GM18873 (cell line): ENCODE measurements around the gene C11orf98.
A peak's percentile ranks its signal among the peaks of the same experiment; 100 is the strongest.
"Not testable (repeated sequence)": the region's sequence is repeated elsewhere in the genome, so short reads cannot be mapped to it uniquely, and the experiment has no call there.

ENCODE experiments used
- ATAC-seq: cut with Tn5 transposase; IDR thresholded peaks from one replicate; pipeline ENCODE4 v1.9.1; 2021; ENCODE audit warnings: mild to moderate bottlenecking, moderate library complexity, moderate number of reproducible peaks; ENCODE audit not compliant: unreplicated experiment, low FRiP score

Gene C11orf98

DNA sequence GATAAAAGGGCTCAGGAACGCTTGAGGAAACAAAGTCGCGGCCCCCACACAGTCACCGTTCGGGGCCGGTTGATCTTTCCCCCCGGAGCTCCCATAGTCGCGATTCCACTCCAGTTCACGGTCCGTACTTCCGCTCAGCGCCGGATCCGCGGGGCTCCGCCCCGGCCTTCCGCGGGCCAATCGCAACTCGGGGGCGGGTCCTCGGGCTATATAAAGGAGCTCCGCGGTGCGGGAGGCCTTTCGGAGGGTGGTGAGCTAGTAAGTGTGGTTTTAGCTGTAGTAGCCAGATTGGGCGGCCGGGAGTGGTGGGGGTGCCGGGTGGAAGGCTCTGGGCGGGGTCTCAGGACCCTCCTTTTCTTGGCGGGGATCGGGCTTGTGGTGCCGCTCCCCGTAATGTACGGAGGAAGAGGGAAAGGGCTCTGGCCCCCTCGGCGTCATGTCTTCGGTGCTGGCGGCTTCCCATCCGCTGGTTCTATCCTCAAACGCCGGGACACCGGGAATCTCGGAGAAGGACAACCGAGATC is at the start of gene C11orf98, which contains the start of gene CSKMT:
Gene C11orf98, minus strand, starts transcription at position 136 of the 524 bp plus-strand sequence. Its CDS starts 41 bp downstream, at position 95.
Gene CSKMT, plus strand, starts transcription at position 238 of the 524 bp plus-strand sequence. CDS start 568 bp downstream, outside the sequence.
- peak; percentile 57 for ATAC-seq

DNA sequence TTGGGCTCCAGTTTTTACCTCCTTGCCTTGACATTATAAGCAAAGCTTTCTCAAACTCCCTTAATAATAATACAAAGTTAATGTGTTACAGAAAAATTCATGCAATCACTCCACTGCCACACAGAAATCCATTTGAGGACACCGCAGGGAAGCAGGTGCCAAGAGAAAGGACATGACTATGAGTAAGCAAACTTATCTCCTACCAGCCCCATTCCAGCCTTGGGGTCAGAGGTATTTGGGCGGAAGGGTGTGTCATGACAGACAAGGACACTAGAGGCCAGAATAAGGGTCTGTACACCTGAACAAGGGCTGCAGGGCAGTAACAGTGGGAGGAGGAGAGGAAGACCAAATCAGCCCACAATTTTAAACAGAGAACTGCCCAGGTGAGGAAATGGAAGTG is 48.3 kb upstream of the C11orf98 start:
- ATAC-seq, result no peak

DNA sequence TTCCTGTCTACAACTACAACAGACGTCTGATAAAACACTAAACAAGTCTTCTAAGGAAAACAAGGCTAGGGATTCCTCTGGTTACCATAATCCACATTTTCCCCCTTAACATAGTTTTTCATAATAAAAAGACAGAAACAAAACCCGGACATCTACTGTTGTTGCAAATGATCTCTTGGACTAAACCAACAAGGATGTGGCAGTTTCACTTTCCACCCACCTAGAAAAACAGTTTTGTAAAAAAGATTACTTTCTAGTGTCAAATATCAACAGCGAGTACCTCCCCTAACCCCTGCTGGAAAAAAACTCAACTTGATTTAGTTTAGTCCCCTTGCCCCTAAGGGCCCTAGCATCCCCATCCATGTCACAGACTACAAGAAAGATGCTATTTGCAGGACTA is 47.9 kb upstream of the C11orf98 start:
- ATAC-seq, result no peak

DNA sequence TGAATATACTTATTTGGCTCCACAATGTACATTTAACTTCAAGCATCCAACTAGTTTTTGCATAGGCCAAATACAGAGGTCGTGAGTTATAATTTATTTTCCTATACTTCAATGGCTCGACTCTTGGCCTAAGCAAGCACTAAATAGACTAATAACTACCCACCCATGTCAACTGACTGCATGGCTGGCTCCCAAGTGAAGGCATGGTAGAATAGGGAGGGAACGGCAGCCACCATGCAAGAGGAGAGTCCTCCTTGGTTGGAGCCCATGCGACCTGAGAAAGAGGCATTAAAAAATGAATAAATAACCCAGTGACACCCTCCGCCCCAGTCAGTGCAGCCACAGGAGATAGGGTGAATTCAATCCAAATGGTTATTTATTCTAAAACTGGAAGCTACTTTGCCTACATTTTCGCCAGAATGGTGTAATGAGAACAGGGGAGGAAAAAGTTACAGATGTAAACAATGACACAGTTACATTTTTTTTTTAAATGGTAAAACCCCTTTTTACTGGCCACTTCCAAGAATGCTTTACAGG is 47.3 kb upstream of the C11orf98 start:
- ATAC-seq, result no peak

DNA sequence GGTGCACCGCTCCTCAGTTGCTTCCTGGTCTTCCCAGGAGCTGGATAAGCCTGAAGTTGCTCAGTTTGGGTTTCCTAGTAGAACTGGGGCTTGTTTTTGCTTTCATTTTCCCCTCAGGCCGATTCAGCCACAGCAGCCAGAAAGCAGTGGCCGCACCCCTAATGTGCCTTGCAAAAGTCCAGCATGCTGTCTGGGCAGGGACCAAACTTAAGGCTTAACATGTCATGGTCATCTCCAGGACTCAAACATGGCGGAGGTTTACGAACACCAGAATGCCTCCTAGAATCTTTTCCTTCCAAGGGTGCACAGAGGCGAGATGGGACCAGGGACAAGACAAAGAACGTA is 45.0 kb upstream of the C11orf98 start:
- ATAC-seq, result no peak

DNA sequence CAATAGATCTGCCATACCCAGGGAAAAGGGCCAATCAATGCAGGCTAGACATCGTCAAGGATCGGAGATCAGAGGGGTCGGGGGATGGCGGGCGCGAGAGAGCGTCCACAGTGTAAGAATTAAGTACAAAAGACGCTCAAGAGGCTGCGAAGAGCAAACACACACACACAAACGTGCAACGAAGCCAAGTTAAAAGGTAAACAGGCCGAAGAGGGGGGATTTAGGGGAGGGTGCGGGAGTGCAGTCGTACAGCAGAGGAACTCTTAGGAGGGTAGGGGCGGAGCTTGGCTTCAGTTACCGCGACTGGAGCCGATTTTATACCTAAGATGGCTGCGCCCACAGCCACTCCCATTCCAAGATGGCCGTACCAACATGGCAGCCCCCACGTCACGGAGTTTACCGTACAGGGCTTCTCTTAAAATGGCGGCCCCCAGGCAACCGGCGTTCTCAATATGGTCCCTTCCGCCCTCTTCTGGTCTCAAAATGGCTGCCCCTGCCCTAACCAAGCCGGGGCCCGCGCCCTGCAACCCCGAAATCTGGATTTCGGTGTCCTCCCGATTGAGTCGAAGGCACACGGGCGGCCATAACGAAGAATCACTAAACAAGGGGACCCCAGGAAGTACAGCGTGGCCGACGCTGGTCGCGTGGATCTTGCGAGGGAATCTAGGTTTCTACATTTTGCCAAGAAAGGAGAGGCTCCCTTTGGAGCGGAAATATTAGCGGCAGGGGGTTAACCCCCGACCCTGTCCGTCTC is 44.4 kb upstream of the C11orf98 start:
- ATAC-seq, result peak; percentile 65

DNA sequence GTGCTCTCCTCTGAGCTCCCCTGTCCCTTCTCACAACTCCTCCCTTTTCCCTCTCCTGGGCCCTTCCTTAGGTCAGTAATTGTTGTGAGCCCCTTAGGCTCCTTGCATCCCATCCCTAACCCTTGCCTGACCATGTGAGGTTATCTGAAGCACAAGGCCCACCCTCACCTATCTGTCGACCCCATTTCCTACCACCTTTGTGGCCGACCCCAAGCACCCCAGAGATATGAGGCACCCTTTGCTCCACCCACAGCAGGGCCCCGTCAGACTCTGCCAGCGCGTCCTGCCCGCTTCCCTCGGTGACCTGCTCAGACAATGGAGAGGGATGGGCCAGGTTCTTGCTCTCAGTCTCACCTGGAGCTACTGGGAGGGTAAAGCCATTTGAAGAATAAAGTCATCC is 43.8 kb upstream of the C11orf98 start:
- ATAC-seq, result no peak

DNA sequence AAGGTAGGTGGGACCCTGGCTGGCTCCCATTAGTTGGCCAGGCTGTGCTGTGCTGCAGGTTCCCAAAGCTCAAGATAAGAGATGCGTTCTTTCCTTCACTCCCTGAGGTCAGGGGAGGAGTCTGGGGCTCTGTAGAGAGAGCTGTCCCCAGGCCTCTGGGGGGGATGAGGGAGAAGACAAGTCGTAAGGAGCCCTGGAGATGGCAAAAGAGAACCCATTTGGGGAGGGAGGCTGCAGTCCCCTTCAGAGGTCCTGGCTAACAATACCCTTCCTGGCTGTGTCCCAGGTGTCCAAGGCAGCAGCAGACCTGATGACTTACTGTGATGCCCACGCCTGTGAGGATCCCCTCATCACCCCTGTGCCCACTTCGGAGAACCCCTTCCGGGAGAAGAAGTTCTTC is 43.4 kb upstream of the C11orf98 start:
- no peak for ATAC-seq

DNA sequence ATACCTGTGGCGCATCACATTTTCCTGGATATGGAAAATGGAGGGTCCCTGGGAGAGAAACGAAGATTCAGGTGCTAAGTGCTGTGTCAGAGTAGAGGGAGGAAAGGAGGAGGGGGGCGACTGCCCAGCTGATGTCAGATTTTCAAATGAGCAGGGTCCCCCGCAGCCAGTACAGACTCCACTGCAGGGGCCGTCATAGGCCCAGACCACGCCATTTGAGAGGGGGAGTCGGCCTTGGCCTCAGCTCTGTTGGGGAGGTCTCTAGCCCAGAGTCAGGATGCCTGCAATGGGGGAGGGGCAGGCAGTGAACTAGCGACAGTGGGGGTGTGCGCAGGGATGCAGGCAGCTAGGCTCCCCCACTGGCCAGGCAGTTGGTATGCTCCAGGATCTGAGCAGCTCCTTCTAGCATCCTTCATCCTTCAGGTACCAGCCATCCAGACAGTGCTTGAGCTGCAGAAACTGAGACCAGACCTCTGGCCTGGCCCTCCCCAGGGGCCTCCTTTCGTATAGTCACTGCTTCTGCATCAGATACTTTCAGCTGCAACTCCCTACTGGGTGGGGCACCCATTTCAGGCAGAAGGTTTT is 42.4 kb upstream of the C11orf98 start, which contains the start of the genes BSCL2 and GNG3:
Gene BSCL2, minus strand, starts transcription at position 148 of the 585 bp plus-strand sequence. CDS start 229 bp downstream, outside the sequence.
Gene GNG3, plus strand, starts transcription at position 400 of the 585 bp plus-strand sequence. CDS start 620 bp downstream, outside the sequence.
- no peak for ATAC-seq

DNA sequence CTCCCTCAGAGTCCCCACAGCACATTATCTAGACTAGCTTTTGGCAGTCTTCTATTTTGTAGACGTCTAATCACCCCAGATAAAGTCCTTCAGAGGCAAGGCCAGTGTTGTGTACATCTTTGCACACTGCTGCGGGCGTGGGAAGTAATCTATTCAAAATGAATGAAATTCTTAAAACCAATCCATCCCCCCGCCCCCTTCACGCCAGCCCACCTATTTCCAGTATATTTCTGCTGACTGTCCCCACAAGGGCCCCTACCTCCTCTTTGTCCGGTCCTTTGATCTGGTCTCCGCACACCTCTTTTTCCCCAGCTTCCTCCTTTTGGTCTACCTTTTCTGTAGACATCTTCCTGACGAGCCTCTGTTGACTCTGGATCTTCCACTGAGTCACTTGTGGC is 41.8 kb upstream of the C11orf98 start:
- no peak for ATAC-seq

DNA sequence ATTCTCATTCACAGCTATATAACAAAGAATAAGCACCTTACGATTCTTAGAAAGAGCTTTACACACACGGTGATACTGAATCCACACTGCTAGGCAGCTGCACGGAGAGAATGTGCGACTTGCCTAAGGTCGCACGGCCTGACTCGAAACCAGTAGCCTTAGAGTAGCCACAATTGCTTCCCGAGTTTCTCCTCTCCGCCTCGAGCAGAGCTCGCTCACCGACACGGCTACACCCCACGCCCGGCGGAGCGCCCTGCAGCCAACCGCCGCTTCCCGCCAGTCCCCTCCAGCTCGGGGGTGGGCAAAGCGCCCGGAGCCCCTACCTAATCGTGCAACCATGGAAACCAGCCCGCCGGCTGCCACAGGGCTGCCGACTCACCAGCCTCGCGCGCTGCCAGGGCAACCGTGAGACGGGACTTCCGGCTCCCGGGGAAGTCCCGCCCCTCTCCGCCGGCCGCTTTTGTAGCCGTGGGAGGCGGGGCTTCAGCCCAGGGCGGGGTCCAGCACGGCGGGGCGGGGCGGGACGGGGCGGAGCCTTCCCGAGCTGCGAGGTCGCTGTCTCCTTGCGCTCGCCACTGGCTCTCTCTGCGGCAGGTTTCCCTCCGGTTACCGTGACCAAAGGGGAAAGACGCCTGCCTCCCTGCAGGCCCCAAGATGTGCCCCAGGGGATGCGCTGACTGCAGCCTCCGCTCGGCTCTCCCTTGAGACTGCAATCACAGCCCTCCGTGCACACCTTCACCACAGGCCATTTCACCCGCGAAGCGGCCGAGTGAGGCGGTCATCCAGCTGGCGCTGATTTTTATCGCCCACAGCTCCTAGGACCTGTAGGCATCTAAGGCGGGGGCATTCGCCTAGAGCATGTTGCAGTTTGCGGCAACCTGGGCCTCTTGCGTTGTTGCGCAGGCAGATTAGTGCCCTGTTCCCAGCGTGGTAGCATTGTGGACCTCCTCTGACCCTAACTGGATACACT is 41.2 kb upstream of the C11orf98 start:
- ATAC-seq, result peak; percentile 37

DNA sequence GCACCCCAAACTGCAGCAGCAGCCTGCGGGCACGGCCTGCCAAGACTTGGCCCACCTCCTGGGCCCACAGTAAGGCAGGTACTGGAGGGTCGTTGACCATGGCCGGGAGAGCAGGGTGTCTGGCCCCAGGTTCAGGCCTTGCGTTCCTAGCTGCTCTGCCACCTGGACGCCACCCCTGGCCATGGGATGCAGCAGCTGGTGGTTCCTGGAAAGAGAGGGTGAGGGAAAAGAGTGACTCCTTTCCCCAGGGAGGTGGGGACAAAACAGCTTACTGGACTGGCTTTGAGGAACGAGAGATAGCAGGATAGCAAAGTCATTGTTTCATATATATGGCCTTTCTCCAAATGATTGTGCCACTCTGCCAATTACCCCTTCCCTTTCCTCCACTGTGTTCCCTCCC is 40.4 kb upstream of the C11orf98 start:
- ATAC-seq, result no peak

DNA sequence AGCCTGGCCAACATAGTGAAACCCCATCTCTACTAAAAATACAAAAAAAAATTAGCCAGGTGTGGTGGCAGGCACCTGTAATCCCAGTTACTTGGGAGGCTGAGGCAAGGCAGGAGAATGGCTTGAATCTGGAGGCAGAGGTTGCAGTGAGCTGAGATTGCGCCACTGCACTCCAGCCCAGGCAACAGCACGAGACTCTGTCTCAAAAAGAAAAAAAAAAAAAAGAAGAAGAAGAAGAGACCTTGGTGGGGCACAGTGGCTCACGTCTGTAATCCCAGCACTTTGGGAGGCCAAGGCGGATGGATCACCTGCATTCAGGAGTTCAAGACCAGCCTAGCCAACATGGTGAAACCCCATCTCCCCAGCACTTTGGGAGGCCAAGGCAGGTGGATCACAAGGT is 38.9 kb upstream of the C11orf98 start:
- ATAC-seq, result not testable (repeated sequence)

DNA sequence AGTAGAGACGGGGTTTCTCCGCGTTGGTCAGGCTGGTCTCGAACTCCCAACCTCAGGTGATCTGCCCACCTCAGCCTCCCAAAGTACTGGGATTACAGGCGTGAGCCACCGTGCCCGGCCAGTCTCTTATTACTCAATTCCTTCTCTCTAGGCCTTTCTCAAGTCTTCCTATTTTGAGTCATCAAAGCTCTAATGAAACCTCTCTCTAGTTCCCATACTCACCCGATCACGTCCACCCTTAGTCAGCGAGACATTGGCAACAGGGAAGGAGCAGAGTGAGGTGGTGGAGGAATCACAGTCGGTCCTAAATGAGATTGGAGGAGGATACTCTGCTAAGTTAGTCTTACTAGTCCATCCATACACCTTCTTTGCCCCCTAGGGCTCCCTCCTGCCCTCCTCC is 37.2 kb upstream of the C11orf98 start:
- ATAC-seq, result no peak

DNA sequence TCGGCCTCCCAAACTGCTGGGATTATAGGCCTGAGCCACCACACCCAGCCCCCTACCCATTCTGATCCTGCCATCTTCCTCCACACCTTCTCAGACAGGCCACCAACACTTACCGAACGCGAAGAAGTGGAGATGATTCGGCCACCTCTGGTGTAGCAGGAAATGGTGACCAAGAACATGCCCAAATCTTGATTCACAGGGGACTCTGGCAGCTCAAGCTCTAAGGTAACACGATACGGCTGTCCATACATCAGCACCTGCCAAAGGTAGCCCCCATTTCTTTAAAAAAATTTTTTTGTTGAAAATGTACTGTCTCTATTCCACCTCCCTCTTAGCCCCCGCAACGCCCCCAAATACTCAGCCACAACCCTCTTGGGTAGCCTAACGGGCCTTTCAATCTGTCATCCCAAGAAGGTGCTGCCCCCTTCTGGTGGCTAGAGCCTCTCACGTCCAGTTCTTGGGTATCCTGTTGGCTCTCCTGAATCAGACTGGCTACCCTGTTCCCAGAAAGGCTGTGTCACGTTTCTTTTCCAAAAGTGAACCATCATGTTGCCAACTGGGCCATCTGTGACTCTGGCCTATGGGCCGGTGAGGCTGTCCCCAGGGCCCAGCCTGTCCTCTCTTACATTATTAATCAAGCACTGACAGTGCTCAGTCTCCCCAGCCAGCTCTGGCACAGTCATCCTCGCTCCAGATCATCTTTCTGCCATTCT is 29.6 kb upstream of the C11orf98 start:
- no peak for ATAC-seq

DNA sequence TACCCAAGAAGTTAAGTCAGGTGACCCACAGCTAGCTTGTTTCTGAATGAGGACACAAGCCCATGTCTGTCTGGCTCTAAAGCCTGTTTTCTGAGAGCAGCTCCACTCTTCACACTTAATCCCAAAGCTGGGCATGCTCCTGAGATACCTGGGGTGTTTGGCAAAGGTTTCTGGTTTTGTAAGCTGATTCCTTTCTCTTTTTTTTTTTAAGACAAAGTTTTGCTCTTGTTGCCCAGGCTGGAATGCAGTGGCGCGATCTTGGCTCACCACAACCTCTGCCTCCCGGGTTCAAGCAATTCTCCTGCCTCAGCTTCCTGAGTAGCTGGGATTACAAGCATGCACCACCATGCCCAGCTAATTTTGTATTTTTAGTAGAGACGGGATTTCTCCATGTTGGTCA is 28.6 kb upstream of the C11orf98 start:
- ATAC-seq, result not testable (repeated sequence)

DNA sequence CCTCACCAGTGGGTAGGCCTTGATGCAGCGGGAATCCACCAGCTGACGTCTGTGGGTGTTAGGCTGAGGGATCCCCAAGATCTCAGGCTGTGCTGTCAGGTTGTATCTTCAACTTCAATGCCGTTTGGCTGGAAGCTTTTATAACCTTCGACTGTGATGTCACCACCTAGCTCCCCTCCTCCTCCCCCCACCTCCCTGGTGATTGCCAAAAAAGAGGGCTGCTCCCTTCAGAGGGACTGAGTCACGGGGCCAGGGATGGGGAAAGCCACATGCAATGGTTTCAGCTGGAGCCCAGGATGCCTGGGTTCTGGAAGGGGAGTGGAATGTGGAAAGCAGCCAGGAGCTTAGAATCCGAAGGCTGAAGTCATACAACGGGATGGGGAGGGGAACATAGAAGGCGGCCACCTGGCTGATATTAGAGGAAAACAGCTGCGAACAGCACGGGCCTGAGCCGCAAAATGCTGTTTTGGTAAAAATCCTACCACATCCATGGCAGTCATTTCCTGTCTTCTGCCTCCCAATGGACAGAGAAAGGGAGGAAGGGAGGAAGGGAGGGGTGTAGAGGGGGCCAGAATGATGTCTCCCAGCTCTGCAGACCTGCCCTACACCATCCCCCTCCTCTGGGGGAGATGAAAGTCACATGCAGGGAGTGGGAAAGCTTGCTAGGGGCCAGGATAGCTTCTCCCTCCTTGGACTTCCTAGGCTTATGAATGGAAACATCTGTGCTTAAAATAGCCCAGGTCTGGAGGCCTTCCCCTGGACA is 24.6 kb upstream of the C11orf98 start, which contains the start of gene LRRN4CL:
Gene LRRN4CL, minus strand, starts transcription at position 110 of the 763 bp plus-strand sequence. CDS start 1,022 bp downstream, outside the sequence.
- no peak for ATAC-seq

DNA sequence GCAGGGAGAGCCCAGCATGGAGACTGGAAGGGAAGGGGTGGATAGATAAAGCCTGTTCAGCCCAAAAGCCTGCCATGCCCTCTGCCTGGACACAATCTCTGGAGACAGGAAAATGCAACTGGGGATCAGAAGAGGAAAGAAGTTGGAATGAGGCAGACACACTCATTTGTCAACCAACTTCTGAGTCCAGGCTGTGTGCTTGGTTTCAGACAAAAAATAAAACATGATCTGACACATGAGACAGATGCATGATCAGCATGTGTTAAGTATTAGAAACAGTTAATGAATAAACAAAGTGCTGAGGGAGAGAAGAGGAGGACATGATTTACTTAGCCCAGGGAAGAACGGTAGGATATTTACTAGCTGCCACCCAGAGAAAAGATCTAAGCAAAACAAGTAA is 23.5 kb upstream of the C11orf98 start:
- ATAC-seq, result no peak
